ENCODE data around the gene NWD2.

- no peak for TF ChIP-seq CTCF (IDR thresholded peaks at IDR 0.05)
- no peak for TF ChIP-seq POLR2A (IDR thresholded peaks at IDR 0.05)
Observed at GRCh38 chr4:37489697-37490096, 245.2 kb downstream of the NWD2 start.
